ENCODE results near the gene PIAS3. TPM values are rescaled to one million over a fixed set of nuclear protein-coding genes. Genes with fewer than 3 reads are reported as not detected.
A peak's percentile ranks its signal among the peaks of the same experiment; 100 is the strongest.
"Not testable (repeated sequence)": the region's sequence is repeated elsewhere in the genome, so short reads cannot be mapped to it uniquely, and the experiment has no call there.

Gene PIAS3
- total RNA-seq, 1 donor from 2014 or later: 10.6 TPM

DNA sequence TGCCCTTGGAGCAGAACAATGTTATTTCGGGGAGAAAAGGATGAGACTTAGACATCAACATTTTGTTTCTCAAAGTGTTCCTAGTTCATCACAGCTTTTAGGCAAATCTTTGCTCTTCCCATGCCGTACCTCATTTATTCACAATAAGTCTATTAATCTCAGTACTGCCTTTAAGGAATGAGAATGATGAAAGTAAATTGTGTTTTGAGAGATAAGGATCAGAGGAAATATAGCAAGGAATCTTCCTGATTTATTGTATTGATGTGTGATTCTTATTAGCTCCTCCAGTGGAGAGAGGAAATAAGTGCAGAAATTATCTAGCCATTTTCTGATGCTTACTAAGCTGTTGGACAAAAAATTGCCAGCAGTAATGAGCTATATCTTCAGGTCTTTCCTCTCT is 32.9 kb downstream of the PIAS3 start:
- DNase-seq (ENCODE audit: low spot score): no peak

DNA sequence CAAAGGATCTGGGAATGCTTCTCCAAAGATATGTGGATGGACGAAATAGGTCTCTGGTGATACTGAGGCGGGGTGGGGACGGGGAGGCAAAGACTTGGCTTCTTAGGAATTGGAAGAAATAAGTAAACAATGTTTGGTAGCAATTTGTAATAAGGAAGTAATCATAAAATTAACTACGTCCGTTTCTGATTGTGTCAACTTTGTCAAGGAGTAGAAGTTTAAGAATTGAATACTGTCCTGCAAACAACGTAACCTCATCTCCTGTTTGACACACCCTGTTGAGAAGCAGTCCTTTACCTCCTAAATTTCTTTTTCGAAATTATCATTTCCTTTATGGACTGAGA is 34.4 kb downstream of the PIAS3 start:
- no peak for DNase-seq (ENCODE audit: low spot score)

DNA sequence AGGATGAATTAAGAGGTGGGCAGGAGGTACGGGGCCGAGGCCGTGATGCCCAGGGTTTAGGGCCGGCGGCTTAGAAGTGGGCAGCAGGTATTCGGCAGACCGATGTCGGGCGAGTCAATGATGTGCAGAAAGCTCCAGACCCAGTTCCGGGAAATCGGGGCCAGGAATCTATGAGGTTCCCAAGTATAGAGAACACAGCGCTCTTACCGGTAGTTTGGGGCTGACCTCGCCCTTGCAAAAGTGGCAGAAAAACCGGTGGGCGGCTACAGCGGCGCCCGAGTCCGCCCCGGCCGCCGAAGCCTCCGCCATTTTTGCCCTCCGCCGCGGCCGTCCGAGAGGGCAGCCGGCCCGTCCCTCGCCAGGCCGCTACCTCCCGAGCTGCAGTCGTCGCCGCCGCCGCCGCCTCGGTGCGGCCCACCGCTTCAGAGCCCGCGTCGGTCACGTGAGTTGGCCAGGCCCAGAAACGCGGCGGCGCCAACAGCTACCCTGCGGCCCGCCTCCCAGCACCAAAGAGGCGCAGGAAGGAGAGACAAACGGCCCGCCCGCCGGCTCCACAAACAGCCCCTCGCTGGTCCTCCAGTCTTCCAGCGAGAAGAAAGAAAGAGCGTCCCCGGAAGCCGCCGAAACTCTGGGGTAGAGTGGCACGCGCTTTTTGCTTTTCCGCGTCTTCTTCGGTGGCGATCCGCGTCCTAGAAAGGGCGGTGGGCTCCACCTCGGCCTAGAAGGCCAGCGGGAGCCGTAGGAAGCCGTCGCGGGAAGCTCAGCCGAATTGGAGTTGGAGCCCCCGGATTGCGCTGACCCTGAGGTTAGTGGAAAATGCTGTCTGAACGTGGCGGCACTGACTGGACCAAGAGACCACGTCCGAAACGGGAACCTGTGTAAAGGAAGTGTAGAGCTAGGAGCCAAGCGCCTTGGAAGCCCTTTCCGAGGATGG is 35.0 kb downstream of the PIAS3 start, which contains the start of the genes POLR3C and RNF115:
Gene POLR3C (plus strand): TSS at position 636 of the 934 bp plus-strand sequence. CDS start 1,577 bp downstream, outside the sequence.
Gene RNF115 (minus strand): TSS at position 531 of the 934 bp plus-strand sequence. CDS start 222 bp downstream, at position 309.
- DNase-seq (ENCODE audit: low spot score): peak; percentile 97

DNA sequence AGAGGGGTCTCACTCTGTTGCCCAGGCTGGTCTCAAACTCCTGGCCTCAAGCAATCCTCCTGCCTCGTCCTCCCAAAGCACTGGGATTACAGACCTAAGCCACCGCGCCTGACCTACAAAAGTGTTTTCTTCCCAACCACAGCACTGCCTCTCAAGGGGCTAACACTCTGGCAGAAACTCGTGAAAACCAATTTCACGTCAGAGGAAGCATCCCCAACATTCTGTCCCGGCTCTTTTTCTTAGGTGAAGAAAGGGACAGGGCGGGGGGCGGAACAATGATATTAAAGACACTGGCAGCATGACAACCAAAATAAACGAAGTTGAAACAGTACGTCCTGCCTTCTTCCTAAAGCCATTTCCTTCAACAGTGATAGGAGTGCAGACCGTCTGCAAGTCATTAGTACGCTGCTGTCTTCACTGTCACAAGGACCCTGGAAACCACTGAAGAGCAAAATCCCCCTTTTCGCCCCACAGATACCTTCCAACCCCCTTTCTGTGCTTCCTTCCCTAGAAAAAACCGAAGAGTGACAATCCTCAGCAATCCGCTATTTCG is 36.0 kb downstream of the PIAS3 start:
- DNase-seq (ENCODE audit: low spot score): not testable (repeated sequence)

DNA sequence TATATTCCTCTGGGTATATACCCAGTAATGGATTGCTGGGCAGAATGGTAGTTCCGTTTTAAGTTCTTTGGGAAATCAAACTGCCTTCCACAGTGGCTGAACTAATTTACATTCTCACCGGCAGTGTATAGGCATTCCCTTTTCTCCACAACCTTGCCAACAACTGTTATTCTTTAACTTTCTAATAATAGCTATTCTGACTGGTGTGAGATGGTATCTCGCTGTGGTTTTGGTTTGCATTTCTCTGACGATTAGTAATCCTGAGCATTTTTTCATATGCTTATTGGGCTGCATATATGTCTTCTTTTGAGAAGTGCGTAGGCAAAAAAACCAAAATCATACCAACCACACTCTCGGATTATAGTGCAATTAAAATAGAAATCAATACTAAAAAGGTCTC is 40.8 kb downstream of the PIAS3 start:
- DNase-seq (ENCODE audit: low spot score): not testable (repeated sequence)

DNA sequence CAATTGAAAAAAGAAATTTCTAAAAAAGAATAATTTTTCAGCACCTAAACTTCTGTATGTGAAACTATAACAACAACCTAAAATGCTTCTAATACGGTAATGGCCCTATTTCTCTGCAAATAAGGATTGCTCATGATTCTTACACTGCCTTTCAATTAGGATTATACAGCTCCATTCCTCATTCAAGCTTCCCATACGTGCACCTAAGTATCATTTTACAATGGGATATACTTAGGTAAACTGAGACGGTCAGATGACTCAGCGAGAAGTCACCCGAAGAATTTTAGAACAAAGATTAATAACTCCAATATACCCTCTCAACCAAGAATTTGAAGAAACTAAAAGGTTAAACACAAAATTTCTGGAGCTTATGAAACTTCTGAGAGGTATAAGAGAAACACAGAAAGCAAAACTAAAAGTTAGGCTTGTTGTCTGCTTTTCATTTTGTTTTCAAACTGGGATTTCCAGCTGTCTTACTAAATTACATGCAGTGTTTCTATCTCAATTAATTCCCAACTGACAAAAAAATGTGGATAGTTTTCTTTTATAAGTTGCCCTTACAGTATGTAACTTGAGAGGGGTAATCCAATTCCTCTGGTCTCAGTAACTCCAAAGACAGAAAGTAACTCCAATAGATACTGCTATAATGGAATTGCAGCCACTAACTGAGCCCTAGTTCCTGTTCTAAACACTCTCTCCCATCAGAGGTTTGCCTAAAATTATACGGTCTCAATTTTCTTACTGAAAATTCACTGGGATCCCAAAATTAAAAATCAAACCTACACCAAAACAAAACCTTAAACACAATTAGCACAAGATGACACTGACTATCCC is 45.7 kb downstream of the PIAS3 start:
- DNase-seq (ENCODE audit: low spot score): not testable (repeated sequence)

DNA sequence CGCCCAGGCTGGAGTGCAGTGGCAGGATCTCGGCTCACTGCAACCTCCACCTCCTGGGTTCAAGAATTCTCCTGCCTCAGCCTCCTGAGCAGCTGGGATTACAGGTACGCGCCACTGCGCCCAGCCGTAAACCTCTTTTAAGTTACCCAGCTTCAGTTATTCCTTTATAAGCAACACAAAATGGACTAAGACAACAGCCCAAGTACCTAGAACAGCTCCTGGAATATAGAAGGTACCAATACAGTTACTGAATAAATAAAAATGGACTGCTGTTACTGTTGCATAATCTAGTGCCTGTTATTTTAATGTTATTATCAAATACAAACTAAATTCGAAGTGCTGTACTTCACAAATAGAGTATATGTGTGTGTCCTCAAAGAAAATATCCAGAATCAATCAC is 52.0 kb downstream of the PIAS3 start:
- no peak for DNase-seq (ENCODE audit: low spot score)

DNA sequence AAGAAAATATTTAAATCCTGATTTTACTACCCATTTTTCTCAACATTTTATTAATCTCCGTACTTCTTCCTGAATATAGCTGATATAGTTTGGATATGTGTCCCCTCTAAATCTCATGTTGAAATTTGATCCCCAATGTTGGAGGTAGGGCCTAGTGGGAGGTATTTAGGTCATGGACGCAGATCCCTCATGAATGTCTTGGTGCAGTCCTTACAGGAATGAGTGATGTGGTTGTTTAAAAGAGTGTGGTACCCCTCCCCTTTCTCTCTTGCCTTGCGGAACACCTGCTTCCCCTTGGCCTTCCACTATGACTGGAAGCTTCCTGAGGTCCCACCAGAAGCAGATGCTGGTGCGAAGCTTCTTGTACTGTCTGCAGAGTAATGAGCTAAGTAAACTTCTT is 52.5 kb downstream of the PIAS3 start:
- DNase-seq (ENCODE audit: low spot score): no peak

DNA sequence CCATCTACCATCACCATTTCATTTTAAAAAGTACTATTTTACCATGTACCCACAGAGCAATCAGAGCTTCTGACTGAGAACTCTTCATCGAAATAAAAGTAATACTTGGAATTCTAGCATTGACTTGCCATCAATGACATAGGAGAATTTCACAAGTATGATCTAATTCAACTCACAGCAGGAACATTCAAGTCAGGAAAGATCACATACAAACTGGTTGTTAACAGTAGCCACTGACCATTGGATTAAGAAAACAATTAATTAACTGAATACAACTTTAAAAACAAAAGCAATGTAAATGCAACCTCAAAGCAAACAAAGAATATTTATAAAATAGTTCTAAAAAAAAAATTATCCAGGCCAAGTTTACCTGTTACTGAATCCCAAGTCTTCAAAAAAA is 53.8 kb downstream of the PIAS3 start:
- DNase-seq (ENCODE audit: low spot score): no peak

DNA sequence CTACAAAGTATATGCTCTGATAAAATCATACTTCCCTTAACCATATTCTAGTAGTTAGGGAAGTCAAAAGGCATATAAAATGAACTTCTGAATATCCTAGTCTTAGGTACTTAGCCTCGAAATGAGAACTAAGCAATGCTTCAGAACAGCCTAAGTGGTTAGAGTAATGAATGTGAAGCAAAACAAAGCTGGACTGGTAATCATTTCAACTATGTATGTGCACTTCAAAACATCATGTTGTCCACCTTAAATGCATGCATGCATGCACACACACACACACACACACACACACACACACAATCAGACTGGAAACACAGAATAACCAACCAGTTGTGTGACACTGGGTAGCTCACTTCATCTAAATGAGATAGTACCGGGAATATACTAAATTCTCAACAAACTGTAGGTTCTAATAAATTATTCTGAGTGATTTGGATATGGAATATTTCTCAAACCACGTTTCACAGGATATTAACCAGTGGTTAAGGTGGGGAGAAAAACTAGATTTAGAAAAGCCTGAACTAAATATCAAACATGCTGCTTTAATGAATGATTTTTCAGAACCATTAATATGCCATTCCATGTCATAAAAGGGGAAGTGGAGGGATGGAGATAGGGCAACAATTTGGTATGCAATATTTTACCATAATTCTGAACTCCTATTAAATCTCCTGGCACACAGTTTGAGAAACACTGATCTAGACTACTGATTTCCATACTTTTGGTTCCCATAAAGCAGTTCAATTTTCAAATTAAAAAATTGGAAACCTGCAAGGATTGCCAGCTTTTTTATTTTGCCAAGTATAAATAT is 54.4 kb downstream of the PIAS3 start:
- no peak for DNase-seq (ENCODE audit: low spot score)

DNA sequence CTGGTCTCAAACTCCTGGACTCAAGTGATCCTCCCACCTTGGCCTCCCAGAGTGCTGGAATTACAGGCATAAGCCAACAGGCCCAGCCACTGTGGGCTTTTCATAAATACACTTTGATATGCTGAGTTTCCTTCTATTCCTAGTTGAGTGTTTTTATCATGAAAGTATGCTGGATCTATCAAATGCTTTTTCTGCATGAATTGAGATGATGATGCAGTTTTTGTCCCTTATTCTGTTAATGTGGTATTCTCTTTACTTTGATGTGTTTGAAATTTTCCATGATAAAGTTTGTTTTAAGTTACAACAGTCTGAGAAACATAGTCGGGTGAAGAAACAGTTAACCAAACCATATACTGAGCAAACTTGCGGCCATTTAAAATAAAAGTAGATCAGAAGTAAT is 59.1 kb downstream of the PIAS3 start:
- DNase-seq (ENCODE audit: low spot score): no peak

Other genes with a start within 250 kb of the PIAS3 start
- gene PDZK1, start 151.7 kb downstream of the PIAS3 start, total RNA-seq (ENCODE audit: insufficient read depth, low replicate concordance): 16.6 TPM
- 6.5 TPM for gene CD160, start 139.6 kb downstream of the PIAS3 start, total RNA-seq (ENCODE audit: insufficient read depth, low replicate concordance)
- gene RNF115, start 35.0 kb downstream of the PIAS3 start, total RNA-seq (ENCODE audit: insufficient read depth, low replicate concordance): 29.9 TPM
- 23.1 TPM for gene POLR3C, start 34.9 kb downstream of the PIAS3 start, total RNA-seq (ENCODE audit: insufficient read depth, low replicate concordance)
- gene NUDT17, start 13.5 kb downstream of the PIAS3 start, total RNA-seq (ENCODE audit: insufficient read depth, low replicate concordance): 4.3 TPM
- gene ANKRD35, start 26.8 kb upstream of the PIAS3 start, total RNA-seq (ENCODE audit: insufficient read depth, low replicate concordance): 0.72 TPM
- 10.6 TPM for gene ITGA10, start 51.0 kb upstream of the PIAS3 start, total RNA-seq (ENCODE audit: insufficient read depth, low replicate concordance)
- 34.9 TPM for gene PEX11B, start 59.6 kb upstream of the PIAS3 start, total RNA-seq (ENCODE audit: insufficient read depth, low replicate concordance)
- gene RBM8A, start 68.4 kb upstream of the PIAS3 start, total RNA-seq (ENCODE audit: insufficient read depth, low replicate concordance): 106 TPM
- gene LIX1L, start 98.9 kb upstream of the PIAS3 start, total RNA-seq (ENCODE audit: insufficient read depth, low replicate concordance): 31.5 TPM
- not detected for gene ANKRD34A, start 105.5 kb upstream of the PIAS3 start, total RNA-seq (ENCODE audit: insufficient read depth, low replicate concordance)
- 5.5 TPM for gene POLR3GL, start 105.6 kb upstream of the PIAS3 start, total RNA-seq (ENCODE audit: insufficient read depth, low replicate concordance)
- gene TXNIP, start 137.5 kb upstream of the PIAS3 start, total RNA-seq (ENCODE audit: insufficient read depth, low replicate concordance): 547 TPM
- gene HJV, start 162.7 kb upstream of the PIAS3 start, total RNA-seq (ENCODE audit: insufficient read depth, low replicate concordance): not detected

All from umbilical cord (tissue), 2 donors.